Upper lobe of left lung (tissue), 6 donors: ENCODE data around the gene ZNF526. TPM values are rescaled to one million over a fixed set of nuclear protein-coding genes. Genes with fewer than 3 reads are reported as not detected.
A peak's percentile ranks its signal among the peaks of the same experiment; 100 is the strongest.

Experiments used
- ATAC-seq, 2 donors: fragments of 200-7000 bp; cut with Tn5 transposase; one replicate each; pipeline ENCODE4 v1.9.1; 2022; ENCODE audit warnings: mild to moderate bottlenecking in 2 of 2, moderate library complexity in 2 of 2; ENCODE audit not compliant: low FRiP score in 2 of 2
- DNase-seq, 2 donors: peaks; one replicate each; pipeline ENCODE4 v3.0.0-alpha.2; 2019 to 2020
- H3K27ac ChIP-seq, 4 donors: fragments of 200-600 bp; sonication (generic); one replicate each; pipeline ENCODE4 v1.5.1; 2016 to 2019
- H3K27me3 ChIP-seq, 4 donors: fragments of 200-600 bp; sonication (generic); one replicate each; pipeline ENCODE4 v1.5.1; 2017 to 2019
- H3K36me3 ChIP-seq, 4 donors: fragments of 200-600 bp; sonication (generic); one replicate each; pipeline ENCODE4 v1.5.1; 2016 to 2019
- H3K4me1 ChIP-seq, 4 donors: fragments of 200-600 bp; sonication (generic); one replicate each; pipeline ENCODE4 v1.5.1; 2018 to 2019
- H3K4me3 ChIP-seq, 4 donors: fragments of 200-600 bp; sonication (generic); one replicate each; pipeline ENCODE4 v1.5.1; 2017 to 2019; ENCODE audit warnings: mild to moderate bottlenecking in 2 of 4, moderate library complexity in 1 of 4
- H3K9me3 ChIP-seq, 4 donors: fragments of 200-600 bp; sonication (generic); one replicate each; pipeline ENCODE4 v1.5.1; 2018 to 2019
- EP300 ChIP-seq, 4 donors: sonication (generic); formaldehyde crosslinking; IDR thresholded peaks; one replicate each; pipeline ENCODE4 v1.5.1; 2017; ENCODE audit warnings: antibody characterized with exemption in 4 of 4, control low read depth in 2 of 4
- POLR2A ChIP-seq, 4 donors: fragments of 450-650 bp; IDR thresholded peaks; one replicate each; pipeline ENCODE4 v1.5.1; 2016 to 2017; ENCODE audit warnings: antibody characterized with exemption in 4 of 4, mild to moderate bottlenecking in 2 of 4
- POLR2AphosphoS5 ChIP-seq, 2 donors: sonication (generic); formaldehyde crosslinking; IDR thresholded peaks; one replicate each; pipeline ENCODE4 v1.5.1; 2017; ENCODE audit warnings: antibody characterized with exemption in 2 of 2
- WGBS, 2 donors: methylation state at CpG; one replicate each; pipeline ENCODE4 v1.1.5; 2017 to 2018; 5-methylcytosine and 5-hydroxymethylcytosine counted together
- total RNA-seq, 6 donors: library from RNA; depleted of rRNA in 4 of 6; stranded (reverse); fragments of >200 nt in 4 of 6; gene quantifications; one replicate each; pipeline versions ENCODE4 v1.1.0 to v1.2.1, GENCODE V29; 2016 to 2021
- TF ChIP-seq, protein P1 (sequence below), 6 experiments: fragments of 450-650 bp in 4 of 6; fragments of 200-600 bp in 2 of 6; sonication (generic) in 2 of 6; IDR thresholded peaks; one replicate each; pipeline ENCODE4 v1.5.1; 2016 to 2019; ENCODE audit warnings: antibody characterized with exemption in 6 of 6
- donor health status: DM: no; HTN: no; CAD: no; lungs with moderate emphysema.
- donor health status: DM: no; HTN: yes; CAD: no; lungs with severe emphysema.

Gene ZNF526
- total RNA-seq, 6 donors from 2014 or later: 7.9 to 13.8 (median 11.4) TPM

DNA sequence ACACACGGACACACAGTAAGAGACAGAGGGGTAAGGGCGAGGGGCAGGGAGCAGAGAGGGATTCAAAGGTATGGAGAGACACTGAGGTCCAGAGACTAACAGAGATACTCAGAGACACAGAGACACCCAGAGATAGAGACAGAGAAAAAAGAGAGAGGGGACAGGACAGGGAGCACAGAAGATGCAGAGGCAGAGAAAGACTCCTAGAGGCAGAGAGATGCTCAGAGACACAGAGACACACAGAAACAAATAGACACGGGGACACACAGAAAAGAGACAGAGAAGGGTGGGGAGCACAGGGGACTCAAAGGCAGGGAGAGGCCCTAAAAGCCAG lies 42.5 kb upstream of the ZNF526 start:
- peaks cover 12 to 21% (median 18%) of the 10 kb centered on the region in 4 donors for H3K4me1 ChIP-seq
- H3K36me3 ChIP-seq: no peaks in the 10 kb centered on the region
- TF ChIP-seq POLR2A (IDR thresholded peaks at IDR 0.05) (no peak), POLR2AphosphoS5 (IDR thresholded peaks at IDR 0.05) (no peak), EP300 (IDR thresholded peaks at IDR 0.05) (no peak)
- TF ChIP-seq, protein P1, sequence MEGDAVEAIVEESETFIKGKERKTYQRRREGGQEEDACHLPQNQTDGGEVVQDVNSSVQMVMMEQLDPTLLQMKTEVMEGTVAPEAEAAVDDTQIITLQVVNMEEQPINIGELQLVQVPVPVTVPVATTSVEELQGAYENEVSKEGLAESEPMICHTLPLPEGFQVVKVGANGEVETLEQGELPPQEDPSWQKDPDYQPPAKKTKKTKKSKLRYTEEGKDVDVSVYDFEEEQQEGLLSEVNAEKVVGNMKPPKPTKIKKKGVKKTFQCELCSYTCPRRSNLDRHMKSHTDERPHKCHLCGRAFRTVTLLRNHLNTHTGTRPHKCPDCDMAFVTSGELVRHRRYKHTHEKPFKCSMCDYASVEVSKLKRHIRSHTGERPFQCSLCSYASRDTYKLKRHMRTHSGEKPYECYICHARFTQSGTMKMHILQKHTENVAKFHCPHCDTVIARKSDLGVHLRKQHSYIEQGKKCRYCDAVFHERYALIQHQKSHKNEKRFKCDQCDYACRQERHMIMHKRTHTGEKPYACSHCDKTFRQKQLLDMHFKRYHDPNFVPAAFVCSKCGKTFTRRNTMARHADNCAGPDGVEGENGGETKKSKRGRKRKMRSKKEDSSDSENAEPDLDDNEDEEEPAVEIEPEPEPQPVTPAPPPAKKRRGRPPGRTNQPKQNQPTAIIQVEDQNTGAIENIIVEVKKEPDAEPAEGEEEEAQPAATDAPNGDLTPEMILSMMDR (IDR thresholded peaks at IDR 0.05): no peak
- H3K4me3 ChIP-seq: no peak overlapping the region
- 22 to 29% methylated on average over 3 of the region's 3 CpGs for WGBS, 2 donors
- DNase-seq (no peak), ATAC-seq (no peak)
- no peak overlapping the region for H3K27ac ChIP-seq
- no peaks in the 10 kb centered on the region for H3K9me3 ChIP-seq
- peaks cover 0 to 46% (median 27%) of the 10 kb centered on the region in 4 donors for H3K27me3 ChIP-seq

DNA sequence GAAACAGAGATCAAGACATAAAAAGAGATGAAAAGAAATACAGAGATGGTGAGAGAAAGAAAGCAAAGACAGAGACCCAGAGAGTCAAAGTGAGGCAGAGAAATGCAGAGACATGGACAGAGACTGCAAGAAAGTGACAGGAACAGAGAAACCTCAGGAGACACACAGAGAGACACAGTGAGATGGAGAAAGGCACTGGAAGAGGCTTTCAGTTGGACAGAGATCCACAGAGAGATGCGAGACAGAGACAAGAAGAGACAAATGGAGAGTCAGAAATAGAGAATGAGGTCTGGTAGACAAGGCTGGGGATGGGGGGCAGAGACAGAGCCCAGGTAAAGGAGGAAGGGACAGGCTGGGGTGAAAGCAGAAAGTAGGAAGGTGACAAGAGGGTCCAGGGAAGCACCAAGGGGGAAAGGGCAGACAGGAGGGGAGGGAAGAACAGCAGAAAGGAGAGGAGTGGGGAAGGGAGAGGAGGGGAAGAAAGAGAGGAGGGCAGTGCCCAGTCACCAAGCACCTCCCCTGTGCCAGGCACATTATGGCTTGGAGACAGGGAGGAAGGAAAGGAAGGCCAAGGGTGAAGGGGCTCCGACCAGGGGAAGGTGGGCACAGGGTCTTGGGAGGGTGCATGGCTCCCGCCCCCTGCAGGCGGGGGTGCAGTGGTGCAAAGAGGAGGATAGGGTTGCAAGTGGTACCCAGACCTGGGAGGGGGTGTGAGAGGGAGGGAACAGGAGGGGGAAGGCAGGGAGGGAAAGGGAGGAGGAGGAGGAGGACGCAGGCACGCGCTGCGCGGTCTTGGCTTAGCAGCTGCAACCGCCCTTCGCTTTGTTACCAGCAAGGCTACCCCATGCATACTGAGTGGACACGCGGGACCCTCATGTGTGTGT lies 41.1 kb upstream of the ZNF526 start:
- peaks cover 0 to 44% (median 26%) of the 10 kb centered on the region in 4 donors for H3K27me3 ChIP-seq
- DNase-seq: peak in 1 of 2 donors; percentile 61
- no peak overlapping the region for H3K27ac ChIP-seq
- ATAC-seq: peak in 1 of 2 donors; percentile 19
- H3K36me3 ChIP-seq: no peaks in the 10 kb centered on the region
- H3K4me3 ChIP-seq: no peak overlapping the region
- peaks cover 12 to 21% (median 18%) of the 10 kb centered on the region in 4 donors for H3K4me1 ChIP-seq
- H3K9me3 ChIP-seq: no peaks in the 10 kb centered on the region
- WGBS, 2 donors: 10 to 13% methylated on average over 13 of the region's 13 CpGs
- TF ChIP-seq, protein P1 (IDR thresholded peaks at IDR 0.05): no peak
- TF ChIP-seq POLR2A (IDR thresholded peaks at IDR 0.05) (no peak), POLR2AphosphoS5 (IDR thresholded peaks at IDR 0.05) (no peak), EP300 (IDR thresholded peaks at IDR 0.05) (no peak)

GRCh38 chr19:42184401-42184861 lies 35.7 kb upstream of the ZNF526 start:
- Histone ChIP-seq H3K4me3 (no peak overlapping the region), H3K4me1 (peaks cover 0 to 7% (median 2%) of the 10 kb centered on the region in 4 donors), H3K27me3 (peaks cover 0 to 10% (median 4%) of the 10 kb centered on the region in 4 donors), H3K36me3 (no peaks in the 10 kb centered on the region), H3K27ac (no peak overlapping the region), H3K9me3 (no peaks in the 10 kb centered on the region)
- ATAC-seq (peak; percentile 75 to 95), DNase-seq (peak in 1 of 2 donors; percentile 77)
- TF ChIP-seq POLR2A (IDR thresholded peaks at IDR 0.05): no peak
- TF ChIP-seq, protein P1 (IDR thresholded peaks at IDR 0.05): peak; percentile 81 to 83 (median 83)
- 0% methylated on average over 1 of the region's 1 CpG; no CpG with 5 or more reads in 1 of the 2 donors for WGBS, 2 donors

GRCh38 chr19:42185277-42185676 lies 34.8 kb upstream of the ZNF526 start:
- Histone ChIP-seq H3K27ac (no peak overlapping the region), H3K4me1 (peaks cover 0 to 7% (median 2%) of the 10 kb centered on the region in 4 donors), H3K4me3 (no peak overlapping the region), H3K27me3 (peaks cover 0 to 1% (median 0%) of the 10 kb centered on the region in 4 donors), H3K36me3 (no peaks in the 10 kb centered on the region), H3K9me3 (no peaks in the 10 kb centered on the region)
- DNase-seq: peak in 1 of 2 donors; percentile 52
- TF ChIP-seq, protein P1 (IDR thresholded peaks at IDR 0.05): no peak
- TF ChIP-seq POLR2AphosphoS5 (IDR thresholded peaks at IDR 0.05) (no peak), POLR2A (IDR thresholded peaks at IDR 0.05) (no peak)
- peak in 1 of 2 donors; percentile 56 for ATAC-seq
